GM19324 (cell line): ENCODE data around the gene SLC38A11.

ENCODE experiments used
- ATAC-seq: cut with Tn5 transposase; IDR thresholded peaks from one replicate; pipeline ENCODE4 v1.9.1; 2021; ENCODE audit warnings: mild to moderate bottlenecking, moderate library complexity; ENCODE audit not compliant: unreplicated experiment, low FRiP score

Gene SLC38A11

GRCh38 chr2:164849506-164849905, 105.8 kb downstream of the SLC38A11 start:
- ATAC-seq: no peak

- ATAC-seq: no peak
These were observed 107.2 kb downstream of the SLC38A11 start for GRCh38 chr2:164847981-164848741.

GRCh38 chr2:164847291-164847690, 108.0 kb downstream of the SLC38A11 start:
- ATAC-seq: no peak

- no peak for ATAC-seq
These were observed 109.0 kb downstream of the SLC38A11 start for GRCh38 chr2:164846276-164846675.
